Fibroblast of pulmonary artery (primary cell): Measurements from ENCODE around the gene PFAS.
A peak's percentile ranks its signal among the peaks of the same experiment; 100 is the strongest.

Experiments
- DNase-seq: peaks from one replicate; pipeline ENCODE4 v3.0.0-alpha.2; 2010; ENCODE audit warnings: low read depth
- H3K4me3 ChIP-seq: replicated peaks from 2 replicates; pipeline ENCODE4 v1.5.1; 2011; ENCODE audit warnings: low read depth, mild to moderate bottlenecking, control low read depth, low read length, moderate library complexity
- CTCF ChIP-seq: IDR thresholded peaks from 2 replicates; pipeline ENCODE4 v1.5.1; 2011; ENCODE audit warnings: mild to moderate bottlenecking, control low read depth, low read length, inconsistent platforms; ENCODE audit errors: missing control alignments

PFAS gene, protein sequence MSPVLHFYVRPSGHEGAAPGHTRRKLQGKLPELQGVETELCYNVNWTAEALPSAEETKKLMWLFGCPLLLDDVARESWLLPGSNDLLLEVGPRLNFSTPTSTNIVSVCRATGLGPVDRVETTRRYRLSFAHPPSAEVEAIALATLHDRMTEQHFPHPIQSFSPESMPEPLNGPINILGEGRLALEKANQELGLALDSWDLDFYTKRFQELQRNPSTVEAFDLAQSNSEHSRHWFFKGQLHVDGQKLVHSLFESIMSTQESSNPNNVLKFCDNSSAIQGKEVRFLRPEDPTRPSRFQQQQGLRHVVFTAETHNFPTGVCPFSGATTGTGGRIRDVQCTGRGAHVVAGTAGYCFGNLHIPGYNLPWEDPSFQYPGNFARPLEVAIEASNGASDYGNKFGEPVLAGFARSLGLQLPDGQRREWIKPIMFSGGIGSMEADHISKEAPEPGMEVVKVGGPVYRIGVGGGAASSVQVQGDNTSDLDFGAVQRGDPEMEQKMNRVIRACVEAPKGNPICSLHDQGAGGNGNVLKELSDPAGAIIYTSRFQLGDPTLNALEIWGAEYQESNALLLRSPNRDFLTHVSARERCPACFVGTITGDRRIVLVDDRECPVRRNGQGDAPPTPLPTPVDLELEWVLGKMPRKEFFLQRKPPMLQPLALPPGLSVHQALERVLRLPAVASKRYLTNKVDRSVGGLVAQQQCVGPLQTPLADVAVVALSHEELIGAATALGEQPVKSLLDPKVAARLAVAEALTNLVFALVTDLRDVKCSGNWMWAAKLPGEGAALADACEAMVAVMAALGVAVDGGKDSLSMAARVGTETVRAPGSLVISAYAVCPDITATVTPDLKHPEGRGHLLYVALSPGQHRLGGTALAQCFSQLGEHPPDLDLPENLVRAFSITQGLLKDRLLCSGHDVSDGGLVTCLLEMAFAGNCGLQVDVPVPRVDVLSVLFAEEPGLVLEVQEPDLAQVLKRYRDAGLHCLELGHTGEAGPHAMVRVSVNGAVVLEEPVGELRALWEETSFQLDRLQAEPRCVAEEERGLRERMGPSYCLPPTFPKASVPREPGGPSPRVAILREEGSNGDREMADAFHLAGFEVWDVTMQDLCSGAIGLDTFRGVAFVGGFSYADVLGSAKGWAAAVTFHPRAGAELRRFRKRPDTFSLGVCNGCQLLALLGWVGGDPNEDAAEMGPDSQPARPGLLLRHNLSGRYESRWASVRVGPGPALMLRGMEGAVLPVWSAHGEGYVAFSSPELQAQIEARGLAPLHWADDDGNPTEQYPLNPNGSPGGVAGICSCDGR (N-terminal part only)

DNA sequence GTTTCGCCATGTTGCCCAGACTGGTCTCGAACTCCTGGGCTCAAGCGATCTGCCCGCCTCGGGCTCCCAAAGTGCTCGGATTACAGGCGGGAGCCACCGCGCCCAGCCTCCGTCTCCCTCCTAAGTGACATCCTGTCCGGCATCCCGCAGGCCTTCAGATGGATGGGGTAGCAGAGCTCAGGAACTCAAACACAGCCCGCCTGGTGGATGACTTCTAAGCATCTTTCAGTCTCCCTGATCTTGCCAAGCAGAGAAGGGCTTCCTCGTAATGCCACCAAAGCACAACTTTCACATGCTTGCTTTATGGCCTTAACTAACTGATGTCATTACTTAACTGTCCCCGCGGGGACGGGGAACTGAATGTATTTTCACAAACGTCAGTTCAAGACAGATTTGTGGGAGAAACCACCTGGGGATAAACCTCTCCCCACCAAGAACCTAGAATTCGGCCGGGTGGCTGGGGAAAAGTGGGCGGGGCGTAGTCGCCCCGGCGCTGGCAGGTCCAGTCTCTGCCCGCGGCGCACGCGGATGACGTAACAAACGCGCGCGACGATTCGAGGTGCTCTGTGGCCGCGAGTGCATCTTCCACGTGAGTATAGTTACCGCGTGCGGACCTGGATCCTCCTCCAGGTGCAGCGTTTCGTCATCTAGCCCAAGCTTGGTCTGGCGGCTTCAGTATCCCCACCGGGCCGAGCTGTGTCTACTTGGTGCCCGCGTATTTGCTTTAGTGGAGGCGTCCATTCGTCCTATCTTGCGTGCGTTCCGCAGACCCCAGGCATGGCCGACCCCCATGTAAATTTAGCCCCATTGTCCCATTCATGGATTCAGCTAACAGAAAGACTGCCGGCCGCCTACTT, at the start of gene PFAS:
TSS of gene PFAS (plus strand) at position 539 of the 857 bp plus-strand sequence. CDS start 4,649 bp downstream, outside the sequence.
- DNase-seq, result peak; percentile 91
- no peak for TF ChIP-seq CTCF
- H3K4me3 ChIP-seq, result peak within 1 kb of the TSS; percentile 83

GRCh38 chr17:8204761-8205555, 44.1 kb upstream of the PFAS start:
- TF ChIP-seq CTCF, result no peak
- no peak for DNase-seq
- no peak overlapping the region for H3K4me3 ChIP-seq

GRCh38 chr17:8206536-8206935, 42.6 kb upstream of the PFAS start:
- DNase-seq, result no peak
- TF ChIP-seq CTCF, result no peak
- no peak overlapping the region for H3K4me3 ChIP-seq

DNA sequence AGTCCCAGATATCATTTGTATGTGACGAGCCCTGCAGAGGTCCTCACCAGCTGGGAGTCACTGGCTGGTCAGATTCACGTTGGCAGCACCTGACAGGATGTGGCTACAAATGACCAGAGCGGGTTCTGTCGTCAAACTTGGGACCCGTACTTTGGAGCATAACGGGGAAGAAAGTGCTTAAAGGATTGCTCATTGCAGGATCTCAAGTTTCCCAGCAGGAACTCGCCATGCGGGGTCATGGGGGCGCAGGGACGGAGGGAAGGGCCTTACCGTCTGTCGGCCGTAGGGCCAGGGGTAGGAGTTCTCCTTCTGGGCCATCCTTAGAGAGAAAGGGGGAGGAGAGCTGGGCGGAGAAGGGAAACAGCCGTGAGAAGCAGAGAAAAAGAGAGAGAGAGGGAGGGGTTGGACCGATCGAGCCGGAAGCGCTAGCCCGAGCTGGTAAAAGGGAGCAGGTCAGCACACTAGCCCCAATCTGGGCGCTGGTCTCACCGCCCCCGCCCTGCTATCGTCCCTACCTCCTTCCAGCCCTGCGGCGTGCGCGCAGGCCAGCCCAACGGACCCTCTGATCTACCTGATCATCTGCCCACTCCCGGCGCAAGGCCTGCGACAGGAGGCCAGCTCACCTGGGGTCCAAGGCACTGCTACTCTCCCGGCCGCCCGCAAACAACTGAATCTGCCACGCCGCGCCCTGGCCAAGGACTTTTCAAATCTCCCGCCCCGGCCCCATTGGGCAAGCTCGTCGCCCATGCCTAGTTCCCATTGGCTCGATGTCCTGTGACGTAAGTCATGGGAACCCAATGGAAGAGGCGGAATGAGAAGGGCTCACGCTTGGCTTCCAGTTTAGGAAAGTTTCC, 39.0 kb upstream of the PFAS start, which contains the start of gene AURKB:
TSS of gene AURKB (minus strand) at position 669 of the 854 bp plus-strand sequence. CDS start at position 318, 351 bp downstream.
- peak within 1 kb of the TSS; percentile 75 for H3K4me3 ChIP-seq
- TF ChIP-seq CTCF, result no peak
- peak; percentile 98 for DNase-seq

GRCh38 chr17:8210761-8211458, 38.2 kb upstream of the PFAS start:
- TF ChIP-seq CTCF, result no peak
- DNase-seq, result no peak
- H3K4me3 ChIP-seq, result peak overlapping the region; percentile 75
